NCI-H748 (cell line): ENCODE data around the gene CSHL1.
"Not testable (repeated sequence)": the region's sequence is repeated elsewhere in the genome, so short reads cannot be mapped to it uniquely, and the experiment has no call there.

Source experiments
- DNase-seq: peaks from one replicate; lab custom pipeline; 2025; ENCODE audit not compliant: unreplicated experiment; lab: John Stamatoyannopoulos, UW

CSHL1 gene

DNA sequence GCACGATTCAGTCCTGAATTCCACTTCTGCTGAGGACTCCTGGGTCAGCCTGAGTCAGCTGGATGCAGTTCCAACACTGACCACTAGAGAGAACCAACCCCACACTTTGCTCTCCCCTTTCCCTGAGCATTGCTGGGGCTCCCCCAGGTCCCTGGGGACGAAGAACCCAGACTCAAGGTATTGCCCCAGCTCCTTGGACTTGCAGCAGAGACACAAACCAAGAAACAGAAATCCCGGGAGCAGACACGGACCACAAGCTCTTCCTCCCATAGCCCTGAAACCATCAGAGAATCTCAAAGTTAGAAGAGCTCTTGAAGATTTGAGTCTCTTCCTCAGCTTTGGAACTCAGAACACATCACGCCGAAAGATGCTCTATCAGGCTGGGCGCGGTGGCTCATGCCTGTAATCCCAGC is 8.3 kb upstream of the CSHL1 start:
- peak; percentile 46 for DNase-seq

DNA sequence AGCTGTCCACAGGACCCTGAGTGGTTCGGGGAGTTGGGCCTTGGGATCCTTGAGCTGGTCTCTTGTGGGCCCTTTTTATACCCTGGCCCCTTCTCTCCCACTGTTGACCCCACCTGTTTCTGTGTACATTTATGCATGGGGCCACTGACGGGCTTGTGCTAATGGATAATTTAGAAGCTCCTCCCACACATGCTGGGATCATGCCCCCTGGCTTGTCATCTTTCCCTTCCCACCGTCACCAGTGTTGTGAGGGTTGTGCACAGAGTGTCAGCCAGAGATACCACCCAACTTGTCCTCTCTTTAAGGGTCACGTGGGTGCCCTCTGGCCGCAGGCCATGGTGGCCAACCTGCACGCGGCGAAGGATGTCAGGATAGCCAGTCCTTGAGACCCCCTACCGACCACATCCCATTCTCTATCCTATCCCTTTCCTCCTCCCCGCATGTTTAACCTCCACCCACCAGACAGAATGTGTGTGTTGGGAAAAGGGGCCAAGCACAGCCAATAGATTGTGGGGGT is 7.8 kb upstream of the CSHL1 start, which contains the start of gene GH1:
TSS of gene GH1 (minus strand) at position 51 of the 517 bp plus-strand sequence. CDS start 63 bp downstream, outside the sequence.
- DNase-seq = not testable (repeated sequence)

- DNase-seq = no peak
These were observed 7.2 kb upstream of the CSHL1 start for GRCh38 chr17:63918305-63918704.

- no peak for DNase-seq
These were observed 6.6 kb upstream of the CSHL1 start for GRCh38 chr17:63917646-63918045.

DNA sequence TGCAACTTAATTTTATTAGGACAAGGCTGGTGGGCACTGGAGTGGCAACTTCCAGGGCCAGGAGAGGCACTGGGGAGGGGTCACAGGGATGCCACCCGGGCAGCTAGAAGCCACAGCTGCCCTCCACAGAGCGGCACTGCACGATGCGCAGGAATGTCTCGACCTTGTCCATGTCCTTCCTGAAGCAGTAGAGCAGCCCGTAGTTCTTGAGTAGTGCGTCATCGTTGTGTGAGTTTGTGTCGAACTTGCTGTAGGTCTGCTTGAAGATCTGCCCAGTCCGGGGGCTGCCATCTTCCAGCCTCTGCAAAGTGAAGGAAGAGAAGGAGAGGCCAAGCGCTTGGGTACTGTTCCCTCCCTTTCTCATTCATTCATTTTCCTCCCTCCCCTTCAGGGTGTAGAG is 6.1 kb upstream of the CSHL1 start:
- not testable (repeated sequence) for DNase-seq

DNA sequence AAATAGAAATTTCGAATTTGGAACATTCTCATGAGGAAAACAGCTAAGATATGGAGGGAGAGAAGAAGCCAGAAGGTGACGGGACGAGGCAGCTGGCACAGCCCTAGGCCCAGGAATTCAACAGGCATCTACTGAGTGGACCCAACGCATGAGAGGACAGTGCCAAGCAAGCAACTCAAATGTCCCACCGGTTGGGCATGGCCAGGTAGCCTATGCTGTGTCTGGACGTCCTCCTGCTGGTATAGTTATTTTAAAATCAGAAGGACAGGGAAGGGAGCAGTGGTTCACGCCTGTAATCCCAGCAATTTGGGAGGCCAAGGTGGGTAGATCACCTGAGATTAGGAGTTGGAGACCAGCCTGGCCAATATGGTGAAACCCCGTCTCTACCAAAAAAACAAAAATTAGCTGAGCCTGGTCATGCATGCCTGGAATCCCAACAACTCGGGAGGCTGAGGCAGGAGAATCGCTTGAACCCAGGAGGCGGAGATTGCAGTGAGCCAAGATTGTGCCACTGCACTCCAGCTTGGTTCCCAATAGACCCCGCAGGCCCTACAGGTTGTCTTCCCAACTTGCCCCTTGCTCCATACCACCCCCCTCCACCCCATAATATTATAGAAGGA is 5.6 kb upstream of the CSHL1 start:
- DNase-seq = no peak

DNA sequence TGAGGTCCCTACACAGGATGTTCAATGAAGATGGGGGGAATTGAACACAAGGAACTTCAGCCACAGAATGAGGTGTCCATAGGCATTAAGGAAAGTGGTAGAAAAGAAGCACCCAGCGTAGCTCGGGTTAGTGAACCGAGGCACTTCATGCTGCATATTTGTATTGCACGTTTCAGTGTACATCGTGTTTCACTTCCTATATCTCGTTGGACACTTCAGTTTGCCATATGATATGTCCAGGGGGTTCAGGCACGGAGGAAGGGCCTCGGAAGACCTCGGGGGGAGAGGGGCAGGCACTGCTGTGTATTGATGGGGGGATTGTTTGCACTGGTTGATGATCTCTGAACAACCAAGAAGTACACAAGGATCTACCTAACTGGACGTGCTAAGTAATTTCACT is 4.7 kb upstream of the CSHL1 start:
- DNase-seq = not testable (repeated sequence)

GRCh38 chr17:63914471-63914870 is 3.4 kb upstream of the CSHL1 start:
- no peak for DNase-seq

DNA sequence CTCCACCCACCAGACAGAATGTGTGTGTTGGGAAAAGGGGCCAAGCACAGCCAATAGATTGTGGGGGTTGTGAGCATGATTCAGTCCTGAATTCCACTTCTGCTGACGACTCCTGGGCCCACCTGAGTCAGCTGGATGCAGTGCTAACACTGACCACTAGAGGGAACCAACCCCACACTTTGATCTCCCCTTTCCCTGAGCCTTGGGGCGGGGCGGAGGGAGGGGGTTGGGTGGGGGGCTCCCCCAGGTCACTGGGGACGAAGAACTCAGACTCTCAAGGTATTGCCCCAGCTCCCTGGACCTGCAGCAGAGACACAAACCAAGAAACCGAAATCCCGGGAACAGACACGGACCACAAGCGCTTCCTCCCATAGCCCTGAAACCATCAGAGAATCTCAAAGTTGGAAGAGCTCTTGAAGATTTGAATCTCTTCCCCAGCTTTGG is 621 bp upstream of the CSHL1 start:
- DNase-seq = peak; percentile 13

- DNase-seq = no peak
These were observed 962 bp downstream of the CSHL1 start for GRCh38 chr17:63910096-63910495.

- not testable (repeated sequence) for DNase-seq
These were observed 1.5 kb downstream of the CSHL1 start for GRCh38 chr17:63909586-63909985.

- DNase-seq = peak; percentile 33
These were observed 3.8 kb downstream of the CSHL1 start for GRCh38 chr17:63907161-63907778.

GRCh38 chr17:63904796-63905195 is 6.3 kb downstream of the CSHL1 start:
- not testable (repeated sequence) for DNase-seq

DNA sequence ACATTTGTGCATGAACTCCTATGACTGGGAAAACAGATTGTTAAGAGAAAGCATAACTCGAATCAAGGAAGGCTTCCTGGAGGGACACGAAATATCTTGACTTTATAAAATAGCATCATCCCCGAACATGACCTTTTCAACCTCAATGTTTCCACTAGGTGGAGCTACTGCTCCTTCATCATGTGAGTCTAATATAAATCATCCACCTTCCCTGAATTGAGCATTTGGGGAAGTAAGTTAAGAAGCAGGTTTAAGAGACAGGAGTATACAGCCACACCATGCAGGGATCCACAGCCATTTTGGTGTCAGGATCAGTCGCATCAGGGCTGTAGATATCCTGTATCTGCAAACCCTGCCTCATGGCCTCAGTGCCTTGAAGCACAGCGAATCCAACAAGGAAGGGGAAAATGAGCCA is 7.3 kb downstream of the CSHL1 start:
- peak; percentile 5 for DNase-seq

DNA sequence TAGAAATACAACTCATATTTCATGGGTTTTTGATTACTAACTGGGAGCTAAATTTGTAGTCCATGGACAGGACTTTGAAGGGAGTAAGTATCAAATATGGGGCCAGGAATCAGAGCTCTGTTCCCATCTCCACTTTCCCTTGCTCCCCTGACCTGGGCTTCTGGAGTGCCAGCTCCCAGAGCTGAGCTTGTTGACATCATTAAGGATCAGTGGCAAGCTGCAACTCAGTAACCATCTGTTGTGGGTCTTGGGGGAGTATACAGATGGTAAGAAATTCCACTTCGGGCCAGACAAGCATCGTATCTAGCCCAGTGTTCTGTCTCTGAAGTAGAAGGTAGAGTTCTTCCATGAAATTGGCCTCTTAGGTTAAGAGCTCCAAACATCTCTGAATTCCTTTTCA is 9.1 kb downstream of the CSHL1 start:
- DNase-seq = not testable (repeated sequence)

- DNase-seq = peak; percentile 14
These were observed 11.9 kb downstream of the CSHL1 start for GRCh38 chr17:63898899-63899798.

DNA sequence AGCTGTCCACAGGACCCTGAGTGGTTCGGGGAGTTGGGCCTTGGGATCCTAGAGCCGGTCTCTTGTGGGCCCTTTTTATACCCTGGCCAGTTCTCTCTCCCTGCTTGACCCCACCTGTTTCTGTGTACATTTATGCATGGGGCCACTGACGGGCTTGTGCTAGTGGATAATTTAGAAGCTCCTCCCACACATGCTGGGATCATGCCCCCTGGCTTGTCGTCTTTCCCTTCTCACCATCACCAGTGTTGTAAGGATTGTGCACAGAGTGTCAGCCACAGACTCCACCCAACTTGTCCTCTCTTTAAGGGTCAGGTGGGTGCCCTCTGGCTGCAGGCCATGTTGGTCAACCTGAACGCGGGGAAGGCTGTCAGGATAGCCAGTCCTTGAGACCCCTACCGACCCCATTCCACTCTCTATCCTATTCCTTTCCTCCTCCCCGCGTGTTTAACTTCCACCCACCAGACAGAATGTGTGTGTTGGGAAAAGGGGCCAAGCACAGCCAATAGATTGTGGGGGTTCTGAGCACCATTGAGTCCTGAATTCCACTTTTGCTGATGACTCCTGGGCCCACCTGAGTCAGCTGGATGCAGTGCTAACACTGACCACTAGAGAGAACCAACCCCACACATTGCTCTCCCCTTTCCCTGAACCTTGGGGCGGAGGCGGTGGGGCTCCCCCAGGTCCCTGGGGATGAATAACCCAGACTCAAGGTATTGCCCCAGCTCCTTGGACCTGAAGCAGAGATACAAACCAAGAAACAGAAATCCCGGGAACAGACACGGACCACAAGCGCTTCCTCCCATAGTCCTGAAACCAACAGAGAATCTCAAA is 14.3 kb downstream of the CSHL1 start, which contains the start of gene CSH1:
TSS of gene CSH1 (minus strand) at position 51 of the 831 bp plus-strand sequence. CDS start 63 bp downstream, outside the sequence.
- not testable (repeated sequence) for DNase-seq

GRCh38 chr17:63894821-63895220 is 16.2 kb downstream of the CSHL1 start:
- DNase-seq = not testable (repeated sequence)

DNA sequence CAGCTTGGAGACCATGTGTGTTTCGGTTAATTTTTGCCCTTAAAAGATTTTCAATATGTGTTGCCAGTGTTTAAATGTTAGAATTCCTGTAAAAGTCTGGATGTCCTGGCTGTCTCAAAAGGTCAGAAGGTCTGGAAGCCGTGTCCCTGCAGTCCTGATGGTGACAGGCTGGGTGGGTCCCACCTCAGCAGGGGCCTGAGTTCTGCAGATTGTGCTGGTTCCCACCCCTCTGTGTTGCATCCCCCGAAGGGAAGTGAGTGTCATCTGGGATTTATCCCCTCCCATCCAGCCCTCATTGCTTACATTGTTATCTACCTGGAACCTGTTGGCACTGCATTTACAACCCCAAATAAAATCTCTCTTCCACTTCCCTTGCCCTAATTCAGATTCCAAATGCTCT is 17.0 kb downstream of the CSHL1 start:
- not testable (repeated sequence) for DNase-seq

DNA sequence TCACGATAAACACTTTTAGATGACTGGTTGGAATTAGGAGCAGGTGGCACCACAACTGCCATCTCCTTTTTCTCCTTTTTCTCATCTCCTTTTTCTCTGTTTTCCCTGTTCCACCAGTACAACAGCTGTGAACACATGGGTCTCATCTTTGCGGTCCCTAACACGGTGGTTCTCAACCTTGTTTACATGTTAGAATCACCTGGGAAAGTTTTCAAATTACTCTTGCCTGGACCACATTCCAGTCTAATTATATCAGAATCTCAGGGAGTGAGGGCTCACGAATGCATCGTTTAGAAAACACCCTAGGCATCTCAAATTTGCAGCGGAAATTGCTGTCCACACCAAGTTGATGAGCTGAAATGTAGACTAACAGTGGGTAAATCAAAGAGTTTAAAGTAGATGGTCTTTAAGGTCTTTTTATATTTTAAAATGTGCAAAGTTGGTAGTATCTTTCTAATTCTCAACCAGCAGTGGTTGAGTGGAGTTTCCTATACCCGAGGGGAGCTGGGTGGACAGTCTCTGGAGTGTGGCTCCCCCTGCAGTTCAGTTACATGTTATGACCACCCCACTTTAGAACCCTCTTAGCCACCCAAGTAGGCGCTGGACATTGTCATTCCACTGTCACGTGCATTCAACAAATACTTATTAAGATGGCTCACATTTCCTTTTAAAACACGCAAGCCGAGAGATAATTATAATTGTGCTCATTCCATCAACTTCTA is 18.6 kb downstream of the CSHL1 start:
- DNase-seq = not testable (repeated sequence)
